Stomach (tissue), 4 donors: Measurements from ENCODE around the gene GNPNAT1.

ENCODE experiments used
- CTCF ChIP-seq, 7 experiments: fragments of 450-650 bp in 4 of 7; fragments of 200-600 bp in 3 of 7; sonication (generic) in 3 of 7; IDR thresholded peaks; one replicate each; pipeline ENCODE4 v1.5.1; 2016 to 2019; ENCODE audit warnings: antibody characterized with exemption in 7 of 7, control low read depth in 2 of 7, mild to moderate bottlenecking in 1 of 7
- POLR2A ChIP-seq, 4 donors: fragments of 450-650 bp; IDR thresholded peaks; one replicate each; pipeline ENCODE4 v1.6.1; 2016; ENCODE audit warnings: antibody characterized with exemption in 4 of 4, control low read depth in 2 of 4, mild to moderate bottlenecking in 1 of 4, moderate library complexity in 1 of 4
- POLR2AphosphoS5 ChIP-seq, 3 donors: sonication (generic); formaldehyde crosslinking; IDR thresholded peaks; one replicate each; pipeline ENCODE4 v1.6.1; 2016; ENCODE audit warnings: antibody characterized with exemption in 3 of 3

GRCh38 chr14:52730709-52731111 lies 60.7 kb downstream of the GNPNAT1 start:
- TF ChIP-seq POLR2AphosphoS5 (IDR thresholded peaks at IDR 0.05) (no peak), POLR2A (IDR thresholded peaks at IDR 0.05) (no peak), CTCF (IDR thresholded peaks at IDR 0.05) (no peak)
